SK-MEL-5 (cell line): ENCODE results near the gene ADM2. TPM values are rescaled to one million over a fixed set of nuclear protein-coding genes. Genes with fewer than 3 reads are reported as not detected.
"Not testable (repeated sequence)": the region's sequence is repeated elsewhere in the genome, so short reads cannot be mapped to it uniquely, and the experiment has no call there.

Experiments used
- DNase-seq: peaks from one replicate; pipeline ENCODE4 v3.0.0-alpha.2; 2016; ENCODE audit warnings: low read depth, low spot score
- in situ Hi-C: cut with HindIII; loops from 2 replicates; pipeline ENCODE4 v1.10.0; 2016; ENCODE audit warnings: low sequenced_read_pairs, high pct_unique_total_duplicates, low pct_unique_long_range_greater_than_20kb
- polyA plus RNA-seq, 2 experiments: library from polyadenylated mRNA; depleted of rRNA; stranded (reverse); fragments of >200 nt; gene quantifications; 2 replicates each; pipeline ENCODE4 v1.2.3, GENCODE V29; 2015
- total RNA-seq: library from RNA; depleted of rRNA; stranded (reverse); fragments of >200 nt; shearing (Covaris generic); gene quantifications from 2 replicates; pipeline ENCODE4 v1.2.3, GENCODE V29; 2014; rRNA removed

Gene ADM2, protein sequence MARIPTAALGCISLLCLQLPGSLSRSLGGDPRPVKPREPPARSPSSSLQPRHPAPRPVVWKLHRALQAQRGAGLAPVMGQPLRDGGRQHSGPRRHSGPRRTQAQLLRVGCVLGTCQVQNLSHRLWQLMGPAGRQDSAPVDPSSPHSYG
- total RNA-seq: 1.1 and 2.4 TPM in 2 replicates
- polyA plus RNA-seq (2015; cell fraction: cytosol; rRNA removed): 7.5 and 9.9 TPM in 2 replicates
- polyA plus RNA-seq (2015; cell fraction: nucleus; rRNA removed): 4.6 and 6.0 TPM in 2 replicates

DNA sequence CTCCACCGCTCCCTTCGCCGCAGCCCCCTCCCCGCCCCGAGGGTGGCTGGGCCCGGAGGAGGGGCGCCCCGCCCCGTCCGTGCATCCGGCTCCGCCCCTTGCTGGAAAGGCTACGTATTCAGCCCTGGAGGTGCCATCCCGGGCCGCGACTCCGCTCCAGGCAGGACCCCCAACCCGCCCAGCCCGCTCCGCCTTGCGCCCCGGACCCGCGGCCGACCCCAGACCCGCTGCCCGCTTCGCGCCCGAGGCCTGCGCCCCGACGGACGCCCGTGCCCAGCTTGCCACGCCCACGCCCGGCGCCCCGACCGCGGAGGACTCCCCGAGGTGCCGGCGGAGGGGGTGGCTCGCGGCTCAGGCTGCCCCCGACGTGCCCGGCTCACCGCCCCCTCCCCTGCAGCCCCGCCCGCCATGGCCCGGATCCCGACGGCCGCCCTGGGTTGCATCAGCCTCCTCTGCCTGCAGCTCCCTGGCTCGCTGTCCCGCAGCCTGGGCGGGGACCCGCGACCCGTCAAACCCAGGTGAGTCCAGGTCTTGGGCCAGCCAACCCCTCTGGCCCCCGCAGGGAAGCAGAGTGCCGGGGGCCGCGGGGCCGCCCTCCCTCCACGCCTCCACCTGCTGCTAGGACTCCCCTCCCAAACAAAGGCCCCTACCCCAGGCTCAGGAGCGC is at the start of gene ADM2:
TSS of gene ADM2 (plus strand) at position 104 of the 667 bp plus-strand sequence. CDS start at position 409, 305 bp downstream.
- DNase-seq: no peak
- in situ Hi-C loops: no loop called here

DNA sequence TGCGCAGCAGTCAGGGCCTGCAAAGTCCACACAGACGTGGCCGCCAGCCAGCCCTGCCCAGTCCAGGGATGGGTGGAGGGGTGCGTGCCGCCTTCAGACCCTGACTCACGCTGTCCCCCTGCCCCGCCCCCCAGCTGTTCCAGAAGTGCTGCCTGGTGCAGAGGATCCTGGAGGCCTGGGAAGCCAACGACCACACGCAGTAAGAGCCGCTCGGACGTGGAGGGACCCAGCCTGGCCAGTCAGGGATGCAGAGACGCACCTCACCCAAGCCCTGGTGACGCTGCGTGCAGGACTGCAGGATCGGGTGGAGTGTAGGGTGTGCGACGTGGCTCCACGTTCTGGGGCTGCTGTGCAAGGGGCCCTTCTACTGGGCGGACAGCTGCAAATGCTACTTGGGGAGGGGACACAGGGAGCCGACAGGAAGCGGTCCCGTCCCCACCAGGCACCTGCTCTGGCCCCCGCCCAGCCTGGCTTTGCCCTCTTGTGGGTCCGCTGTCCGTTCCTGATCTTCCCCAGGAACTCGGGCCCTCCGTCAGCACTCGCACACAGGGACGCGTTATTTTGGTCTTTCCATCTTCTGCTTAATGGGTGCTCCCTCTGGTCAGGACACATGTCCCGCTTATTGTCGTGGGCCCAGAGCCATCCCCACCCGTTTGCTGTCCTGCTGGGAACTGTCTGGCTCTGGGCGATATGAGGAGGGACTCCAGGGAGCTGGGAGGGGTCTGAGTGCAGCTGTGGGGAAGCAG is 49.0 kb upstream of the ADM2 start:
- DNase-seq: no peak
- in situ Hi-C loops: no loop called here

- in situ Hi-C loops: not testable (repeated sequence)
These were observed 48.3 kb upstream of the ADM2 start for GRCh38 chr22:50432877-50433510.

GRCh38 chr22:50434849-50435248 is 46.5 kb upstream of the ADM2 start:
- no peak for DNase-seq
- in situ Hi-C loops: no loop called here

More at GRCh38 chr22:50432877-50433510, 48.3 kb upstream of the ADM2 start:
- not testable (repeated sequence) for DNase-seq

- in situ Hi-C loops: no loop called here
- DNase-seq: no peak
These were observed 45.9 kb upstream of the ADM2 start for GRCh38 chr22:50435291-50436014.

- in situ Hi-C loops: no loop called here
- DNase-seq: no peak
These were observed 45.1 kb upstream of the ADM2 start for GRCh38 chr22:50436015-50436830.

DNA sequence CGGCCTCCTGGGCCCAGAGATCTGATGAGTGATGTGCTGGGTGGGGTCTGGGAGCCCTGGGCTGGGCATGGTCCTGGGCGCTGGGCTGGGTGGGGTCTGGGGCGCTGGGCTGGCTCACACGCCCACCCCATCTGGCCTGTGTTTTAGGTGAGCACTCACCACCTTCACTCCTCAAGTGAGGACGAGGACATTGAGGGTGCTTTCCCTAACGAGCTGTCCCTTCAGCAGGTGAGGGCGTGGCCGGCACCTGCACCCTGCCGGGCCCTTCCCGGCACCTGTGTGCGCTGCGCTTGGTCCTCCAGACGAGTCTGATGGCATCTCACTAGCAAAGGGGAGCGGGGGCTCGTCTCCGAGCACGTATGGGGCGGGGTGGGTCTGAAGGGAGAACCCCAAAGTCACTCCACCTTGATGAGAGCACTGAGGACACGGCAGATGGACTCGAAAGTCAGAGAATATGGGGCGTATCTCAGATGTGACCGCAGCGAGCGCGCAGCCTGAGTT is 44.5 kb upstream of the ADM2 start:
- in situ Hi-C loops: no loop called here
- no peak for DNase-seq

DNA sequence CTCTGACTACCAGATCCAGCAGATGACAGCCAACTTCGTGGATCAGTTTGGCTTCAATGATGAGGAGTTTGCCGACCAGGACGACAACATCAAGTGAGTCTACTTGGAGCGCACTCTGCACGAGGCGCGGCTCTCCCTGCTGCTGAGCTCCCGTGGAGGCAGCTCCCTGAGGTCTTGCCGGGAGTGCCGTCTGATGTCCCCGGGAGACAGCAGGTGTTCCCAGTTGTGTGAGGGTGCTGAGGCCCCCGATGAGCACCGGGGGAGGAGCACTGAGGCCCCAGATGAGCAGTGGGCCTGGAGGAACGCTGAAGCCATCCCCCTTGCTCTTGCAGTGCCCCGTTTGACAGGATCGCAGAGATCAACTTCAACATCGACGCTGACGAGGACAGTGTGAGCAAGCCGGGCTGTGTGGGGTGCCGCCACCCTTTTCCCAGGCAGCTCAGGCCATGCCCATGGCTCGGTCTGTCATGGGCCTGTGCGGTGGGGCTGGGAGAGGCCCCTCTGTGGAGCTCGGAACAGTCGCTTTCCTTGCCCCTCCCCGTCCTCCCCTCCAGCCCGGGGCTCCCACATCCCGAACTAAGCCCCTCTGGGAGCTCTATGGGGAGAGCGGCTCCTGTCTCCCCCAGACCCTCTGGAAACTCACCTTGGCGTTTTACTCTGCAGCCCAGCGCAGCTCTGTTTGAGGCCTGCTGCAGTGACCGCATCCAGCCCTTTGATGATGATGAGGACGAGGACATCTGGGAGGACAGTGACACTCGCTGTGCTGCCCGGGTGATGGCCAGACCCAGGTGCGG is 43.6 kb upstream of the ADM2 start:
- in situ Hi-C loops: no loop called here
- DNase-seq: no peak

GRCh38 chr22:50438305-50439275 is 42.8 kb upstream of the ADM2 start:
- no peak for DNase-seq
- in situ Hi-C loops: no loop called here

- in situ Hi-C loops: no loop called here
- no peak for DNase-seq
These were observed 42.0 kb upstream of the ADM2 start for GRCh38 chr22:50439314-50439870.

DNA sequence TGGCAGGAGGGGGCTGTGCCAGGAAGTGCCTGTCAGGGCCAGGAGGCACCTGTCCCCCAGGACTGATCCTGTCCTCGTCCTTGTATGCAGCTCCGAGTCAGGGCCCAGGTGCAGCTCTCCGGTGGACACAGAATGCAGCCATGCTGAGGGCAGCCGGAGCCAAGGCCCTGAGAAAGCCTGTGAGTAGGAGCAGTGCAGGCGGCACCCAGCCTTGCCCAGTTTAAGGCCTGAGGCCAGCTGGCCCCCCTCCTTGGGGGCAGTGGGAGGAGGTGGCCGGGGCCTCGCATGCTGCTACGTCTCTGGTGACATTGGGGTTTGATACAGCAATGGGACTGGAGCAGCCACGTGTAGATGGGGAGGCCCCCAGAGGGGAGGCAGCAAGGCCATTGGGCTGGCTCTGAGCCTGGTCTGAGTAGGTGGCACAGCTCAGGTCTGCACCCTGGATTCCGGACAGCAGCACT is 41.4 kb upstream of the ADM2 start:
- DNase-seq: no peak
- in situ Hi-C loops: no loop called here

DNA sequence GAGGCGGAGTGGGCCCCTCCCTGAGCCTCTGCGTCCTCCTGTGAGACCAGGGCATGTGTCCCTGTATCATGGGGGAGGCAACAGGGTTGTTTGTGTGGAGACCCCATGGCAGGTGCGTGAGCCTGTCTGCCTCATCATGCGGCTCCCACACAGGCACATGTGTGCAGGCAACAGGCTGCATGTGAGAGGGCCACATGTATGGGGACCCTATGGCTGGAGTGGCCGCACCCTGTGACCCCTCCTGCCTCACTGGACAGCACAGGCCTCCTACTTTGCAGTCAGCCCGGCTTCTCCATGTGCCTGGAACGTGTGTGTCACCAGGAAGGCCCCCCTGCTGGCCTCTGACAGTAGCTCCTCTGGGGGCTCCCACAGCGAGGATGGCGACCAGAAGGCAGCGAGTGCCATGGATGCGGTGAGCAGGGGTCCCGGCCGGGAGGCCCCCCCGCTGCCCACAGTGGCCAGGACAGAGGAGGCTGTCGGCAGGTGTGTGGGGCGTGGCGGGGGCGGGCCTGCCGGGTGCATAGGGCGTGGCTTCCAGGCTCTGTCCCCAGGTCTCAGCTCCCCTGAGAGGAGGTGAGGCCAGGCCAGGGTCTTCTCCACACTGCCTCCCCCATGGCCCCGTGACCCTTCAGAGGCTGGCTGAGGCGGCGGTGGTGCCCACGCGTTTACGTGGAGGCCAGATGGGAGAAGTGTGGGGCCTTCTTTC is 40.6 kb upstream of the ADM2 start:
- no peak for DNase-seq
- in situ Hi-C loops: no loop called here

DNA sequence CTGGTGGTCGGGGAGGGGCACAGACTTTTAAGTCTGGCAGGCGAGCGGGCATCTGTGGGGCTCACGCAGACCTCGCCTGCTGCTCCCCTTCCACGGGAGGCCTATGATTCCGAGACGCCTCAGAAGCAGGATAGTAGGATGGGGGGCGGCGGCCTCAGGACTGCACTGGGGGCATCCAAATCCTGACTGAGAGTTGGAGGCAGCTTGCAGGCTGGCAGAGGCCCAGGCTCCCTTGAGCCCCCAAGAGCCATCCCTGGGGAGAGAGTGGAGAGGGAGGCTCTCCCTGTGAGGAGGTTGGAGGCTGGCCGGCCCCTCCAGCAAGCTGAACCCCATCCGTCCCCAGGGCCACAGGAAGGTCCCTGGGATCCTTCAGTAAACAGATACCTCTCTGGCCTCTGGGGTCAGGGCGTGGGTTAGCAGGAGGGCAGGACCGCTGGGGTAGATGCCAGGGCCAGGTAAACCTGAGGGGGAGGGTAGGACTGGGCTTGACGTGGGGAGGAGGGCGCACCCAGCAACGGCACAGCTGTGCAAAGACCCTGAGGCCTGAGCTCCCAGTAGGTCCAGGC is 39.8 kb upstream of the ADM2 start:
- in situ Hi-C loops: no loop called here
- DNase-seq: no peak

GRCh38 chr22:50443197-50443596 is 38.1 kb upstream of the ADM2 start:
- no peak for DNase-seq
- in situ Hi-C loops: no loop called here
